Measurements from ENCODE around the gene PLCB1. TPM values are rescaled to one million over a fixed set of nuclear protein-coding genes. Genes with fewer than 3 reads are reported as not detected.
"Not testable (repeated sequence)": the region's sequence is repeated elsewhere in the genome, so short reads cannot be mapped to it uniquely, and the experiment has no call there.

The PLCB1 gene
- polyA plus RNA-seq, 1 donor: 15.9 TPM

- no peak for DNase-seq
These were observed 425.6 kb downstream of the PLCB1 start for GRCh38 chr20:8557711-8558110.

- no peak for DNase-seq
These were observed 430.3 kb downstream of the PLCB1 start for GRCh38 chr20:8562356-8562755.

GRCh38 chr20:8568075-8568474 lies 436.0 kb downstream of the PLCB1 start:
- DNase-seq: no peak

- DNase-seq: no peak
These were observed 437.7 kb downstream of the PLCB1 start for GRCh38 chr20:8569766-8570165.

GRCh38 chr20:8571611-8572010 lies 439.5 kb downstream of the PLCB1 start:
- DNase-seq: peak; percentile 10

- no peak for DNase-seq
These were observed 441.6 kb downstream of the PLCB1 start for GRCh38 chr20:8573686-8574085.

GRCh38 chr20:8575114-8575513 lies 443.0 kb downstream of the PLCB1 start:
- no peak for DNase-seq

GRCh38 chr20:8578161-8578865 lies 446.2 kb downstream of the PLCB1 start:
- DNase-seq: no peak

- no peak for DNase-seq
These were observed 447.0 kb downstream of the PLCB1 start for GRCh38 chr20:8579035-8579434.

GRCh38 chr20:8581446-8582183 lies 449.5 kb downstream of the PLCB1 start:
- no peak for DNase-seq

GRCh38 chr20:8583012-8583565 lies 451.0 kb downstream of the PLCB1 start:
- DNase-seq: no peak

- DNase-seq: peak; percentile 29
These were observed 451.5 kb downstream of the PLCB1 start for GRCh38 chr20:8583566-8584043.

GRCh38 chr20:8587251-8587650 lies 455.2 kb downstream of the PLCB1 start:
- no peak for DNase-seq

GRCh38 chr20:8587810-8588209 lies 455.7 kb downstream of the PLCB1 start:
- DNase-seq: no peak

GRCh38 chr20:8589956-8590355 lies 457.9 kb downstream of the PLCB1 start:
- no peak for DNase-seq

GRCh38 chr20:8600910-8601541 lies 469.0 kb downstream of the PLCB1 start:
- not testable (repeated sequence) for DNase-seq

GRCh38 chr20:8601542-8601912 lies 469.5 kb downstream of the PLCB1 start:
- no peak for DNase-seq

GRCh38 chr20:8602389-8603116 lies 470.5 kb downstream of the PLCB1 start:
- no peak for DNase-seq

- DNase-seq: no peak
These were observed 476.4 kb downstream of the PLCB1 start for GRCh38 chr20:8608470-8608869.

GRCh38 chr20:8616792-8617191 lies 484.7 kb downstream of the PLCB1 start:
- no peak for DNase-seq

- DNase-seq: no peak
These were observed 488.9 kb downstream of the PLCB1 start for GRCh38 chr20:8621001-8621400.

- DNase-seq: no peak
These were observed 492.0 kb downstream of the PLCB1 start for GRCh38 chr20:8624046-8624445.

- DNase-seq: no peak
These were observed 492.6 kb downstream of the PLCB1 start for GRCh38 chr20:8624616-8625015.

Measured in hindlimb muscle (tissue), 1 donor.